ENCODE results near the gene NLGN1. TPM values are rescaled to one million over a fixed set of nuclear protein-coding genes. Genes with fewer than 3 reads are reported as not detected.
"Not testable (repeated sequence)": the region's sequence is repeated elsewhere in the genome, so short reads cannot be mapped to it uniquely, and the experiment has no call there.

The NLGN1 gene
- total RNA-seq, 2 donors from 2014 or later, result not detected

- no peaks in the 10 kb centered on the region for H3K9me3 Mint-ChIP-seq
- no peak overlapping the region for H3K4me3 Mint-ChIP-seq
- H3K27ac Mint-ChIP-seq, result no peak overlapping the region
- H3K36me3 Mint-ChIP-seq (ENCODE audit: low read depth), result no peaks in the 10 kb centered on the region
- ATAC-seq (replicated peaks), result no peak
- H3K4me1 Mint-ChIP-seq, result no peaks in the 10 kb centered on the region
- H3K27me3 Mint-ChIP-seq, result no peaks in the 10 kb centered on the region
Measured at GRCh38 chr3:174199696-174200095, 802.2 kb downstream of the NLGN1 start.

- Mint-ChIP-seq H3K36me3 (ENCODE audit: low read depth) (no peaks in the 10 kb centered on the region), H3K9me3 (no peaks in the 10 kb centered on the region), H3K4me1 (no peaks in the 10 kb centered on the region), H3K27ac (no peak overlapping the region), H3K4me3 (no peak overlapping the region), H3K27me3 (no peaks in the 10 kb centered on the region)
- ATAC-seq (replicated peaks), result no peak
Measured at GRCh38 chr3:174202116-174202515, 804.6 kb downstream of the NLGN1 start.

- ATAC-seq (replicated peaks), result no peak
- Mint-ChIP-seq H3K4me3 (no peak overlapping the region), H3K9me3 (no peaks in the 10 kb centered on the region), H3K27ac (no peak overlapping the region), H3K4me1 (no peaks in the 10 kb centered on the region), H3K27me3 (no peaks in the 10 kb centered on the region), H3K36me3 (ENCODE audit: low read depth) (no peaks in the 10 kb centered on the region)
Measured at GRCh38 chr3:174202561-174202960, 805.0 kb downstream of the NLGN1 start.

- H3K4me3 Mint-ChIP-seq, result no peak overlapping the region
- ATAC-seq (replicated peaks), result no peak
- no peaks in the 10 kb centered on the region for H3K4me1 Mint-ChIP-seq
- no peaks in the 10 kb centered on the region for H3K27me3 Mint-ChIP-seq
- no peaks in the 10 kb centered on the region for H3K36me3 Mint-ChIP-seq (ENCODE audit: low read depth)
- no peaks in the 10 kb centered on the region for H3K9me3 Mint-ChIP-seq
- no peak overlapping the region for H3K27ac Mint-ChIP-seq
Measured at GRCh38 chr3:174204765-174205164, 807.2 kb downstream of the NLGN1 start.

GRCh38 chr3:174206607-174207192, 809.2 kb downstream of the NLGN1 start:
- no peak for ATAC-seq (replicated peaks)
- Mint-ChIP-seq H3K4me1 (no peaks in the 10 kb centered on the region), H3K36me3 (ENCODE audit: low read depth) (no peaks in the 10 kb centered on the region), H3K4me3 (no peak overlapping the region), H3K27ac (no peak overlapping the region), H3K9me3 (peaks cover 3% of the 10 kb centered on the region), H3K27me3 (no peaks in the 10 kb centered on the region)

GRCh38 chr3:174208161-174208560, 810.6 kb downstream of the NLGN1 start:
- Mint-ChIP-seq H3K36me3 (ENCODE audit: low read depth) (no peaks in the 10 kb centered on the region), H3K27ac (no peak overlapping the region), H3K4me3 (no peak overlapping the region), H3K4me1 (no peaks in the 10 kb centered on the region), H3K9me3 (peaks cover 3% of the 10 kb centered on the region), H3K27me3 (no peaks in the 10 kb centered on the region)
- no peak for ATAC-seq (replicated peaks)

- not testable (repeated sequence) for H3K4me1 Mint-ChIP-seq; H3K27ac Mint-ChIP-seq; H3K36me3 Mint-ChIP-seq (ENCODE audit: low read depth); H3K27me3 Mint-ChIP-seq; H3K4me3 Mint-ChIP-seq; H3K9me3 Mint-ChIP-seq; ATAC-seq (replicated peaks)
Measured at GRCh38 chr3:174211896-174212295, 814.4 kb downstream of the NLGN1 start.

- Mint-ChIP-seq H3K36me3 (ENCODE audit: low read depth) (no peaks in the 10 kb centered on the region), H3K4me1 (no peaks in the 10 kb centered on the region), H3K27me3 (no peaks in the 10 kb centered on the region), H3K4me3 (no peak overlapping the region), H3K9me3 (peaks cover 12% of the 10 kb centered on the region), H3K27ac (no peak overlapping the region)
- ATAC-seq (replicated peaks), result no peak
Measured at GRCh38 chr3:174215456-174215855, 817.9 kb downstream of the NLGN1 start.

- H3K9me3 Mint-ChIP-seq, result peaks cover 12% of the 10 kb centered on the region
- ATAC-seq (replicated peaks), result no peak
- H3K36me3 Mint-ChIP-seq (ENCODE audit: low read depth), result no peaks in the 10 kb centered on the region
- no peaks in the 10 kb centered on the region for H3K27me3 Mint-ChIP-seq
- no peak overlapping the region for H3K27ac Mint-ChIP-seq
- H3K4me3 Mint-ChIP-seq, result no peak overlapping the region
- no peaks in the 10 kb centered on the region for H3K4me1 Mint-ChIP-seq
Measured at GRCh38 chr3:174216019-174216418, 818.5 kb downstream of the NLGN1 start.

GRCh38 chr3:174216946-174217718, 819.6 kb downstream of the NLGN1 start:
- no peak overlapping the region for H3K27ac Mint-ChIP-seq

GRCh38 chr3:174218016-174218415, 820.5 kb downstream of the NLGN1 start:
- no peaks in the 10 kb centered on the region for H3K4me1 Mint-ChIP-seq
- no peak overlapping the region for H3K4me3 Mint-ChIP-seq
- no peak for ATAC-seq (replicated peaks)
- H3K9me3 Mint-ChIP-seq, result peaks cover 12% of the 10 kb centered on the region
- no peaks in the 10 kb centered on the region for H3K36me3 Mint-ChIP-seq (ENCODE audit: low read depth)
- no peaks in the 10 kb centered on the region for H3K27me3 Mint-ChIP-seq
- H3K27ac Mint-ChIP-seq, result no peak overlapping the region

More at GRCh38 chr3:174216946-174217718, 819.6 kb downstream of the NLGN1 start:
- no peaks in the 10 kb centered on the region for H3K27me3 Mint-ChIP-seq
- no peak overlapping the region for H3K4me3 Mint-ChIP-seq
- no peak for ATAC-seq (replicated peaks)
- H3K36me3 Mint-ChIP-seq (ENCODE audit: low read depth), result no peaks in the 10 kb centered on the region
- H3K9me3 Mint-ChIP-seq, result peaks cover 12% of the 10 kb centered on the region
- no peaks in the 10 kb centered on the region for H3K4me1 Mint-ChIP-seq

- no peak for ATAC-seq (replicated peaks)
- Mint-ChIP-seq H3K9me3 (peaks cover 15% of the 10 kb centered on the region), H3K27ac (no peak overlapping the region), H3K4me3 (no peak overlapping the region), H3K27me3 (no peaks in the 10 kb centered on the region), H3K36me3 (ENCODE audit: low read depth) (no peaks in the 10 kb centered on the region), H3K4me1 (no peaks in the 10 kb centered on the region)
Measured at GRCh38 chr3:174219738-174220137, 822.2 kb downstream of the NLGN1 start.

GRCh38 chr3:174220775-174221554, 823.4 kb downstream of the NLGN1 start:
- H3K4me1 Mint-ChIP-seq, result no peaks in the 10 kb centered on the region
- H3K27me3 Mint-ChIP-seq, result no peaks in the 10 kb centered on the region
- H3K4me3 Mint-ChIP-seq, result no peak overlapping the region
- no peak overlapping the region for H3K27ac Mint-ChIP-seq
- no peak for ATAC-seq (replicated peaks)
- peaks cover 15% of the 10 kb centered on the region for H3K9me3 Mint-ChIP-seq
- H3K36me3 Mint-ChIP-seq (ENCODE audit: low read depth), result no peaks in the 10 kb centered on the region

GRCh38 chr3:174223042-174223441, 825.5 kb downstream of the NLGN1 start:
- no peak for ATAC-seq (replicated peaks)
- Mint-ChIP-seq H3K27me3 (no peaks in the 10 kb centered on the region), H3K4me1 (no peaks in the 10 kb centered on the region), H3K27ac (no peak overlapping the region), H3K36me3 (ENCODE audit: low read depth) (no peaks in the 10 kb centered on the region), H3K4me3 (no peak overlapping the region), H3K9me3 (peaks cover 15% of the 10 kb centered on the region)

- H3K27me3 Mint-ChIP-seq, result no peaks in the 10 kb centered on the region
- H3K4me3 Mint-ChIP-seq, result no peak overlapping the region
Measured at GRCh38 chr3:174223626-174224025, 826.1 kb downstream of the NLGN1 start.

More at GRCh38 chr3:174223626-174224025, 826.1 kb downstream of the NLGN1 start:
- H3K27ac Mint-ChIP-seq, result no peak overlapping the region
- peaks cover 15% of the 10 kb centered on the region for H3K9me3 Mint-ChIP-seq
- ATAC-seq (replicated peaks), result no peak
- H3K4me1 Mint-ChIP-seq, result no peaks in the 10 kb centered on the region
- no peaks in the 10 kb centered on the region for H3K36me3 Mint-ChIP-seq (ENCODE audit: low read depth)

Data from activated T-helper 17 cell treated with anti-CD3 and anti-CD28 coated beads, Interleukin-2, amount 50 U/mL, for 72 hours (primary cell).